VCaP (cell line): ENCODE data around the gene KIAA0232.

ENCODE experiments used
- H3K27ac ChIP-seq: fragments of 450-650 bp; 2 replicates; pipeline ENCODE4 v1.5.1; 2017
- CTCF ChIP-seq: fragments of 450-650 bp; conservative IDR thresholded peaks from 2 replicates; pipeline ENCODE4 v1.5.1; 2017; ENCODE audit warnings: mild to moderate bottlenecking, moderate library complexity

Gene KIAA0232

GRCh38 chr4:6746721-6747293 is 35.7 kb upstream of the KIAA0232 start:
- H3K27ac ChIP-seq: peak overlapping the region; percentile 91

GRCh38 chr4:6747294-6748051 is 35.1 kb upstream of the KIAA0232 start:
- H3K27ac ChIP-seq: peak overlapping the region; percentile 91
- no peak for TF ChIP-seq CTCF

More at GRCh38 chr4:6746721-6747293, 35.7 kb upstream of the KIAA0232 start:
- TF ChIP-seq CTCF: no peak

GRCh38 chr4:6748286-6748685 is 34.2 kb upstream of the KIAA0232 start:
- peak overlapping the region; percentile 91 for H3K27ac ChIP-seq
- no peak for TF ChIP-seq CTCF

- TF ChIP-seq CTCF: no peak
- H3K27ac ChIP-seq: peak overlapping the region; percentile 91
These were observed 33.0 kb upstream of the KIAA0232 start for GRCh38 chr4:6749340-6750171.

GRCh38 chr4:6750286-6751221 is 32.0 kb upstream of the KIAA0232 start:
- no peak for TF ChIP-seq CTCF
- peak overlapping the region; percentile 91 for H3K27ac ChIP-seq

GRCh38 chr4:6751611-6752485 is 30.7 kb upstream of the KIAA0232 start:
- H3K27ac ChIP-seq: peak overlapping the region; percentile 91
- no peak for TF ChIP-seq CTCF
